ENCODE data around the gene LMBR1.
"Not testable (repeated sequence)": the region's sequence is repeated elsewhere in the genome, so short reads cannot be mapped to it uniquely, and the experiment has no call there.

- TF ChIP-seq CTCF, POLR2A (IDR thresholded peaks at IDR 0.05): not testable (repeated sequence)
Observed at GRCh38 chr7:156860099-156860498, 32.9 kb downstream of the LMBR1 start.

Data from esophagus squamous epithelium (tissue), 4 donors.